WTC11 (cell line): ENCODE measurements around the gene EGLN1.

Source experiments
- CBFB ChIP-seq: sonication (generic); formaldehyde crosslinking; IDR thresholded peaks from 2 replicates; pipeline ENCODE4 v1.8.1; 2022; ENCODE audit warnings: mild to moderate bottlenecking, low read depth, missing genetic modification reagents
- CTCF ChIP-seq: fragments of 200-600 bp; IDR thresholded peaks from 2 replicates; pipeline ENCODE4 v1.8.0; 2022; ENCODE audit warnings: antibody characterized with exemption
- ESRRA ChIP-seq: sonication (generic); formaldehyde crosslinking; IDR thresholded peaks from 2 replicates; pipeline ENCODE4 v1.8.1; 2022; ENCODE audit warnings: mild to moderate bottlenecking, missing genetic modification reagents, borderline replicate concordance
- ETV6 ChIP-seq: sonication (generic); formaldehyde crosslinking; IDR thresholded peaks from 2 replicates; pipeline ENCODE4 v1.8.1; 2022; ENCODE audit warnings: mild to moderate bottlenecking, missing genetic modification reagents
- GABPB1 ChIP-seq: sonication (generic); formaldehyde crosslinking; IDR thresholded peaks from 2 replicates; pipeline ENCODE4 v1.8.1; 2023; ENCODE audit warnings: mild to moderate bottlenecking, missing genetic modification reagents
- JAZF1 ChIP-seq: fragments of 250-450 bp; sonication (Bioruptor Pico); IDR thresholded peaks from 2 replicates; pipeline ENCODE4 v1.9.0; 2021; ENCODE audit warnings: moderate library complexity, mild to moderate bottlenecking, inconsistent platforms
- MYBL2 ChIP-seq: sonication (generic); formaldehyde crosslinking; IDR thresholded peaks from 2 replicates; pipeline ENCODE4 v1.8.1; 2023; ENCODE audit warnings: mild to moderate bottlenecking, moderate library complexity, missing genetic modification reagents
- NFATC4 ChIP-seq: fragments of 250-450 bp; sonication (Bioruptor Pico); IDR thresholded peaks from 2 replicates; pipeline ENCODE4 v1.9.0; 2021; ENCODE audit warnings: mild to moderate bottlenecking
- SP1 ChIP-seq: sonication (generic); formaldehyde crosslinking; conservative IDR thresholded peaks from 2 replicates; pipeline ENCODE4 v1.8.1; 2022; ENCODE audit warnings: missing genetic modification reagents
- ZNF263 ChIP-seq: sonication (generic); formaldehyde crosslinking; IDR thresholded peaks from 2 replicates; pipeline ENCODE4 v1.8.1; 2022; ENCODE audit warnings: low read depth, mild to moderate bottlenecking, moderate library complexity, missing genetic modification reagents
- TF ChIP-seq, protein P1 (sequence below): sonication (generic); formaldehyde crosslinking; IDR thresholded peaks from 2 replicates; pipeline ENCODE4 v1.8.1; 2022; ENCODE audit warnings: low read depth, mild to moderate bottlenecking, moderate library complexity, missing genetic modification reagents, borderline replicate concordance
- TF ChIP-seq, protein P2 (sequence below): sonication (generic); formaldehyde crosslinking; IDR thresholded peaks from 2 replicates; pipeline ENCODE4 v1.8.0; 2022; ENCODE audit warnings: mild to moderate bottlenecking, missing genetic modification reagents

DNA sequence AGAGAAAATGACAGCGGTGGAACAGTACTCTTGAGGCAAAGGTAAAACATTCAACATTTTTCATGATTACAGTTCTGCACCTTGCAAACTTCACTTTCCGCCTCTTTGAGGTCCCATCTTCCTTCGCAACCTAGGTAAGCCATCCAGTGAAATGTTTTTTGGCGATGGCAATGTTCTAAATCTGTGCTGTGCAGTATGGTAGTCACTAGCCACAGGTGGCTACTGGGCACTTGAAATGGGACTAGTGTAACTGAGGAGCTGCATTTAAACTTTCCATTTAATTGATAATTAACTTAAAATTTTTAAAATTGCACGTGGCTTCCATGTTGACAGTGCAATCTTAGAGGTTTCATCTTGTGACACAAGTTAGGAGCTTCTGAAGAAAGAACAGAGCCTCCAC lies 97.4 kb downstream of the EGLN1 start:
- no peak for TF ChIP-seq MYBL2
- TF ChIP-seq GABPB1 (CRISPR knock-in tag) = no peak
- TF ChIP-seq CTCF = no peak
- no peak for TF ChIP-seq CBFB
- no peak for TF ChIP-seq JAZF1 (CRISPR knock-in tag)
- no peak for TF ChIP-seq ETV6 (CRISPR knock-in tag)
- no peak for TF ChIP-seq ESRRA (CRISPR knock-in tag)
- TF ChIP-seq, protein P1, sequence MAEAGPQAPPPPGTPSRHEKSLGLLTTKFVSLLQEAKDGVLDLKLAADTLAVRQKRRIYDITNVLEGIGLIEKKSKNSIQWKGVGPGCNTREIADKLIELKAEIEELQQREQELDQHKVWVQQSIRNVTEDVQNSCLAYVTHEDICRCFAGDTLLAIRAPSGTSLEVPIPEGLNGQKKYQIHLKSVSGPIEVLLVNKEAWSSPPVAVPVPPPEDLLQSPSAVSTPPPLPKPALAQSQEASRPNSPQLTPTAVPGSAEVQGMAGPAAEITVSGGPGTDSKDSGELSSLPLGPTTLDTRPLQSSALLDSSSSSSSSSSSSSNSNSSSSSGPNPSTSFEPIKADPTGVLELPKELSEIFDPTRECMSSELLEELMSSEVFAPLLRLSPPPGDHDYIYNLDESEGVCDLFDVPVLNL (CRISPR knock-in tag) = no peak
- no peak for TF ChIP-seq ZNF263
- TF ChIP-seq, protein P2, sequence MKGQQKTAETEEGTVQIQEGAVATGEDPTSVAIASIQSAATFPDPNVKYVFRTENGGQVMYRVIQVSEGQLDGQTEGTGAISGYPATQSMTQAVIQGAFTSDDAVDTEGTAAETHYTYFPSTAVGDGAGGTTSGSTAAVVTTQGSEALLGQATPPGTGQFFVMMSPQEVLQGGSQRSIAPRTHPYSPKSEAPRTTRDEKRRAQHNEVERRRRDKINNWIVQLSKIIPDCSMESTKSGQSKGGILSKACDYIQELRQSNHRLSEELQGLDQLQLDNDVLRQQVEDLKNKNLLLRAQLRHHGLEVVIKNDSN (CRISPR knock-in tag) = no peak
- TF ChIP-seq SP1 = no peak
- no peak for TF ChIP-seq NFATC4
